Right atrium auricular region (tissue), 2 donors: ENCODE measurements around the gene NLK. TPM values are rescaled to one million over a fixed set of nuclear protein-coding genes. Genes with fewer than 3 reads are reported as not detected.

Source experiments
- DNase-seq: peaks from one replicate; pipeline ENCODE4 v3.0.0-alpha.2; 2019; ENCODE audit warnings: low spot score
- H3K27ac ChIP-seq, 2 donors: fragments of 200-600 bp; sonication (generic); 1 replicate in 1 of 2; 2 replicates in 1 of 2; pipeline ENCODE4 v1.5.1; 2016 to 2019
- H3K27me3 ChIP-seq, 2 donors: fragments of 200-600 bp; sonication (generic); one replicate each; pipeline versions ENCODE4 v1.5.1 to v1.6.0; 2017 to 2019
- H3K36me3 ChIP-seq: fragments of 200-600 bp; sonication (generic); one replicate; pipeline ENCODE4 v1.5.1; 2016
- H3K4me1 ChIP-seq, 2 donors: fragments of 200-600 bp; sonication (generic); one replicate each; pipeline versions ENCODE4 v1.5.1 to v1.6.0; 2017 to 2019
- H3K4me3 ChIP-seq, 2 donors: fragments of 200-600 bp; sonication (generic); 1 replicate in 1 of 2; 2 replicates in 1 of 2; pipeline ENCODE4 v1.5.1; 2017 to 2019; ENCODE audit warnings: mild to moderate bottlenecking in 1 of 2, moderate library complexity in 1 of 2
- H3K9me3 ChIP-seq, 2 donors: fragments of 200-600 bp; sonication (generic); one replicate each; pipeline ENCODE4 v1.5.1; 2019
- CTCF ChIP-seq, 2 donors: fragments of 200-600 bp; sonication (generic); IDR thresholded peaks; one replicate each; pipeline ENCODE4 v1.5.1; 2019; ENCODE audit warnings: antibody characterized with exemption in 2 of 2
- total RNA-seq, 2 donors: library from RNA; depleted of rRNA; stranded (reverse); fragments of >200 nt; gene quantifications; one replicate each; pipeline ENCODE4 v1.1.0, GENCODE V29; 2016

Gene NLK
- total RNA-seq, 2 donors from 2014 or later = 17.9 to 19.4 TPM

DNA sequence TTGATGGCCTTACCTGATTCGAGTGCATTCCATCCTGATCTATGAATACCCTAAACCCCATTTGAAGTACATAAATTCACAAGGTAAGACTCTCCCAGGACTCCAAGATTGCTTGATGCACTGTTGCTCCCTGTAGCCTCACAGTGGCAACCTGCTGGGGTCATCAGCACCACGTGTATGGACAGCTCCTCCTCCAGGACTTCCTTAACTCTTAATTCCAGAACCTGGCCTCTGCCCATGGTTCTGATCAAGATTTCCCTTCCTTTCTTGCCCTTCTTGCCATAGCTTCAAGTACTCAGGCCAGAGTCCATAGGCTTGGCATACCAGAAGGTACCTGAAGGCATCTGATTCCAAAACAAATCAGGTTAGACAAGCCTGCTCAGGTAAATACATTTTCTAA lies 34.0 kb upstream of the NLK start:
- no peak for DNase-seq
- no peak for TF ChIP-seq CTCF (IDR thresholded peaks at IDR 0.05)
- no peak overlapping the region for H3K4me3 ChIP-seq
- no peaks in the 10 kb centered on the region for H3K36me3 ChIP-seq
- H3K9me3 ChIP-seq = no peaks in the 10 kb centered on the region
- H3K27ac ChIP-seq = no peak overlapping the region
- H3K27me3 ChIP-seq = no peaks in the 10 kb centered on the region
- no peaks in the 10 kb centered on the region for H3K4me1 ChIP-seq

- Histone ChIP-seq H3K9me3 (no peaks in the 10 kb centered on the region), H3K27ac (no peak overlapping the region), H3K4me3 (no peak overlapping the region), H3K27me3 (no peaks in the 10 kb centered on the region), H3K36me3 (no peaks in the 10 kb centered on the region), H3K4me1 (no peaks in the 10 kb centered on the region)
- no peak for TF ChIP-seq CTCF (IDR thresholded peaks at IDR 0.05)
- no peak for DNase-seq
Observed at GRCh38 chr17:28010406-28010805, 32.1 kb upstream of the NLK start.

- Histone ChIP-seq H3K27me3 (no peaks in the 10 kb centered on the region), H3K27ac (no peak overlapping the region), H3K9me3 (no peaks in the 10 kb centered on the region), H3K4me3 (no peak overlapping the region), H3K4me1 (no peaks in the 10 kb centered on the region), H3K36me3 (no peaks in the 10 kb centered on the region)
- no peak for DNase-seq
- no peak for TF ChIP-seq CTCF (IDR thresholded peaks at IDR 0.05)
Observed at GRCh38 chr17:28018439-28019070, 23.9 kb upstream of the NLK start.

GRCh38 chr17:28020515-28020914 lies 22.0 kb upstream of the NLK start:
- no peak overlapping the region for H3K4me3 ChIP-seq
- no peak for TF ChIP-seq CTCF (IDR thresholded peaks at IDR 0.05)
- no peaks in the 10 kb centered on the region for H3K27me3 ChIP-seq
- H3K9me3 ChIP-seq = no peaks in the 10 kb centered on the region
- no peak for DNase-seq
- no peak overlapping the region for H3K27ac ChIP-seq
- H3K36me3 ChIP-seq = no peaks in the 10 kb centered on the region
- no peaks in the 10 kb centered on the region for H3K4me1 ChIP-seq

GRCh38 chr17:28029044-28029443 lies 13.4 kb upstream of the NLK start:
- H3K4me1 ChIP-seq = no peaks in the 10 kb centered on the region
- no peaks in the 10 kb centered on the region for H3K9me3 ChIP-seq
- H3K36me3 ChIP-seq = no peaks in the 10 kb centered on the region
- no peaks in the 10 kb centered on the region for H3K27me3 ChIP-seq
- TF ChIP-seq CTCF (IDR thresholded peaks at IDR 0.05) = no peak
- no peak for DNase-seq
- no peak overlapping the region for H3K4me3 ChIP-seq
- no peak overlapping the region for H3K27ac ChIP-seq

GRCh38 chr17:28030386-28030785 lies 12.1 kb upstream of the NLK start:
- Histone ChIP-seq H3K27ac (no peak overlapping the region), H3K4me3 (no peak overlapping the region), H3K4me1 (no peaks in the 10 kb centered on the region), H3K9me3 (no peaks in the 10 kb centered on the region), H3K36me3 (no peaks in the 10 kb centered on the region), H3K27me3 (no peaks in the 10 kb centered on the region)
- no peak for TF ChIP-seq CTCF (IDR thresholded peaks at IDR 0.05)
- DNase-seq = no peak
